Osteocyte (in vitro differentiated cells): ENCODE results near the gene THRAP3. TPM values are rescaled to one million over a fixed set of nuclear protein-coding genes. Genes with fewer than 3 reads are reported as not detected.
A peak's percentile ranks its signal among the peaks of the same experiment; 100 is the strongest.
"Not testable (repeated sequence)": the region's sequence is repeated elsewhere in the genome, so short reads cannot be mapped to it uniquely, and the experiment has no call there.

Experiments used
- DNase-seq: peaks from one replicate; pipeline ENCODE4 v3.0.0; 2021; ENCODE audit warnings: mixed read lengths; ENCODE audit not compliant: unreplicated experiment; ENCODE audit errors: extremely low spot score
- H3K27ac Mint-ChIP-seq: one replicate; pipeline ENCODE4 v1.8.0; 2021; ENCODE audit warnings: mild to moderate bottlenecking, mixed read lengths; ENCODE audit not compliant: unreplicated experiment
- H3K27me3 Mint-ChIP-seq: one replicate; pipeline ENCODE4 v1.8.0; 2021; ENCODE audit warnings: mixed read lengths; ENCODE audit not compliant: unreplicated experiment
- H3K36me3 Mint-ChIP-seq: one replicate; pipeline ENCODE4 v1.8.0; 2021; ENCODE audit warnings: mixed read lengths; ENCODE audit not compliant: unreplicated experiment
- H3K4me1 Mint-ChIP-seq: one replicate; pipeline ENCODE4 v1.8.0; 2021; ENCODE audit warnings: mixed read lengths; ENCODE audit not compliant: unreplicated experiment
- H3K4me3 Mint-ChIP-seq: one replicate; pipeline ENCODE4 v1.8.0; 2021; ENCODE audit warnings: mild to moderate bottlenecking, moderate library complexity, mixed read lengths; ENCODE audit not compliant: unreplicated experiment
- H3K9me3 Mint-ChIP-seq: one replicate; pipeline ENCODE4 v1.8.0; 2021; ENCODE audit warnings: mixed read lengths; ENCODE audit not compliant: unreplicated experiment
- total RNA-seq: library from RNA; stranded (reverse); gene quantifications from 2 replicates; pipeline ENCODE4 v1.2.1, GENCODE V29; 2021
- TF ChIP-seq, protein P1 (sequence below): fragments of 200-600 bp; sonication (generic); IDR thresholded peaks from 2 replicates; pipeline ENCODE4 v1.5.0; 2021; ENCODE audit warnings: antibody characterized with exemption, mild to moderate bottlenecking, moderate library complexity

THRAP3 gene
- total RNA-seq, 1 donor from 2014 or later, result 117 TPM

DNA sequence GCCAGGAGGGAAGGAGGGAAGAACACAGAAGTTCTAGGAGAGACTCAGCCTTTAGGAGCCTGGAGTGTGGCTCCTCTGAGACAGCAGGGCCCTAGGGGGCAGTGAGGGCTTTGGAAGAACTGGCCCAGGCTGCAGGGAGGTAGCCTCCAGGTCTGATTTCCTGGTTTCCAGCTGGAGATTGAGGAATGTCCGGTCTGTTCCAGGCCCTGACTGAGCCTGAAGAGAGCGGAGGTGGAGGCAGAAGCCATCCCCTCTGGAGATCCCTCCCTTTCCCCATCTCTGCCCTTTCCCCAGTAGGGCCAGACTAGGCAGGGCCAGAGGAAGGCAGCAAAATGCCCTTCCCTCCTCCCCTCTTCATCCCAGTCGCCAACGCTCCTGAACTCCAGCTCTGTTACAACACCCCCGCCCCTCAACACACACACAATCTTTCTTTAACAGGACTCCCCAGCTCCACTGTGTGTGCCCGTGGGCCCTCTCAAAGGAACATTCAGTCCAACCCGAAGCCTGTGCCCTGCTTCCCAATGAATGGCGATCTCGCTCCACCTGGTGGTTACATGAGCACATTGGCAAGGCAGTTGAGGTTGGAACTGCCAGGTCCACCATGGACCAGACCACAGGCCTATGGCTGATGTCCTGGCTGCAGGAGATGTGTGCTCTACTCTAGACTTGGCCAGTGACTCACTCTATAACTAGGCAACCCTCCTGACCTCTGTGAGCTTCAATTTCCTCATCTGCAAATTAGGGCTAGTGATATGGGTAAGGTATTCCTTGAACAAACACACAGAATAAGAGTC, 36.2 kb upstream of the THRAP3 start:
- Mint-ChIP-seq H3K36me3 (peaks cover 2% of the 10 kb centered on the region), H3K4me3 (peak overlapping the region; percentile 49), H3K27me3 (no peaks in the 10 kb centered on the region), H3K4me1 (peaks cover 16% of the 10 kb centered on the region), H3K9me3 (no peaks in the 10 kb centered on the region), H3K27ac (peak overlapping the region; percentile 95)
- TF ChIP-seq, protein P1, sequence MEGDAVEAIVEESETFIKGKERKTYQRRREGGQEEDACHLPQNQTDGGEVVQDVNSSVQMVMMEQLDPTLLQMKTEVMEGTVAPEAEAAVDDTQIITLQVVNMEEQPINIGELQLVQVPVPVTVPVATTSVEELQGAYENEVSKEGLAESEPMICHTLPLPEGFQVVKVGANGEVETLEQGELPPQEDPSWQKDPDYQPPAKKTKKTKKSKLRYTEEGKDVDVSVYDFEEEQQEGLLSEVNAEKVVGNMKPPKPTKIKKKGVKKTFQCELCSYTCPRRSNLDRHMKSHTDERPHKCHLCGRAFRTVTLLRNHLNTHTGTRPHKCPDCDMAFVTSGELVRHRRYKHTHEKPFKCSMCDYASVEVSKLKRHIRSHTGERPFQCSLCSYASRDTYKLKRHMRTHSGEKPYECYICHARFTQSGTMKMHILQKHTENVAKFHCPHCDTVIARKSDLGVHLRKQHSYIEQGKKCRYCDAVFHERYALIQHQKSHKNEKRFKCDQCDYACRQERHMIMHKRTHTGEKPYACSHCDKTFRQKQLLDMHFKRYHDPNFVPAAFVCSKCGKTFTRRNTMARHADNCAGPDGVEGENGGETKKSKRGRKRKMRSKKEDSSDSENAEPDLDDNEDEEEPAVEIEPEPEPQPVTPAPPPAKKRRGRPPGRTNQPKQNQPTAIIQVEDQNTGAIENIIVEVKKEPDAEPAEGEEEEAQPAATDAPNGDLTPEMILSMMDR, result peak; percentile 92
- DNase-seq, result peak; percentile 94

DNA sequence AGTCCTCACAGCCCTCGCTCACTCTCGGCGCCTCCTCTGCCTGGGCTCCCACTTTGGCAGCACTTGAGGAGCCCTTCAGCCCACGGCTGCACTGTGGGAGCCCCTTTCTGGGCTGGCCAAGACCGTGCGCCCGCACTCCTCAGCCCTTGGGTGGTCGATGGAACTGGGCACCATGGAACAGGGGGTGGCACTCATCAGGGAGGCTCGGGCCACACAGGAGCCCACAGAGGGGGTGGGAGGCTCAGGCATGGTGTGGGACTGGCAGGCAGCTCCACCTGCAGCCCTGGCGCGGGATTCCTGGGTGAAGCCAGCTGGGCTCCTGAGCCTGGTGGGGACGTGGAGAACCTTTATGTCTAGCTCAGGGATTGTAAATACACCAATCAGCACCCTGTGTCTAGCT, 27.4 kb upstream of the THRAP3 start:
- H3K27me3 Mint-ChIP-seq, H3K4me1 Mint-ChIP-seq, H3K4me3 Mint-ChIP-seq, H3K27ac Mint-ChIP-seq, H3K9me3 Mint-ChIP-seq, DNase-seq, H3K36me3 Mint-ChIP-seq: not testable (repeated sequence)

DNA sequence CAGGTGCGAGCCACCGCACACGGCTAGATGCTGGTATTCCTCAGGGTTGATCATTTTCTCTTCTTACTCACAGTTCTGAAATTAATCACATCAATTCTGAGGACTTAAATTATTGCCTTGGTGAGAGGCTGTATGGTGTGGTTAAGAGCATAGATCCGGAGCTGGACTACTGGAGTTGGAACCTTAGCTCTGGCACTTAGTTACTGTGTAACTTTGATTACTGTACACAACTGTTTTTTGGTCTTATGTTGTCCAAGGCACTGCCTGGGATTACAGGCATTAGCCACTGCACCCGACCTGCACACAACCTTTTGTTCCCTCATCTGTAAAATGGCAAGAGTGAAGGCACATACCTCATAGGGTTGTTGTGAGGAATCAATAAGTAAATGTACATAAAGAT, 25.6 kb upstream of the THRAP3 start:
- Mint-ChIP-seq H3K9me3 (no peaks in the 10 kb centered on the region), H3K4me3 (no peak overlapping the region), H3K4me1 (peaks cover 3% of the 10 kb centered on the region), H3K27me3 (no peaks in the 10 kb centered on the region), H3K27ac (no peak overlapping the region), H3K36me3 (no peaks in the 10 kb centered on the region)
- TF ChIP-seq, protein P1, result no peak
- DNase-seq, result no peak

DNA sequence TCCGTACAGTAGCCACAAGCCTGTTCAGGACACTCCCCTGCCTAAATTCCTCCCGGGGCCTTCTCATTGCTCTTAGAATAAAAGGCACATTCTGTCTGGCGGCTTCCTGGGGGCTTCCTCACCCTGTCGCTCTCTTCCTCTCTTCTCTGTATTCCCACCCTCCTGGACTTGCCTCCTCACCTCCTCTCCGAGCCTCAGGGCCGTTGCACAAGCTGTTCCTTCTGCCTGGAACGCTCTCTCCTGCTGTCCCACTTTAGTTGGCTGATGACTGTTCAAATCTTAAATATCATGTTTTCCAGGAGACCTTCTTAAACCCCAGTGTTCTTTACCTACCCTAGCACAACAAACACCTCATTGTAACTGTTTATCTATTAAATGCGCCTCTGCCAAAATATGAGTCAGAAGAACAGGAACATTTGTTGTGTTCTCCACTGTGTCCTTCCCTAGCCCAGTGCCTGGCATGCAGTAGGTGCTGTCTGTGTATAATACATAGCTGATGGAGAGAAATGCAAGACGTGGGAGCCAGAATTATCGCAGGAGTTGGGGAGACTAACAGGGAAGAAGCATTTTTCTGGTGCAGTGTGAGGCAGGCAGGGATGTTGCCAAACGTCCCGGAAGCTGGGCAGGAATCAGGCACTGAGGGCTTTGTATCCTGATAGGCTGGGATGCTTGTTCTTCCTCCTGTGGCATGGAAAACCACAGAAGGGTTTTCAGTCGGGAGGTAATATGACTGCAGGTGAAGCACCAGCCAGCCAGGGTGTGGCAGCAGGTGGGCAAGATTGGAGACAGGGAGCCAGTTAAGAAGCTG, 24.1 kb upstream of the THRAP3 start:
- no peak for DNase-seq
- no peaks in the 10 kb centered on the region for H3K36me3 Mint-ChIP-seq
- H3K4me1 Mint-ChIP-seq, result peaks cover 12% of the 10 kb centered on the region
- H3K27ac Mint-ChIP-seq, result no peak overlapping the region
- H3K9me3 Mint-ChIP-seq, result no peaks in the 10 kb centered on the region
- H3K27me3 Mint-ChIP-seq, result no peaks in the 10 kb centered on the region
- TF ChIP-seq, protein P1, result no peak
- H3K4me3 Mint-ChIP-seq, result no peak overlapping the region

DNA sequence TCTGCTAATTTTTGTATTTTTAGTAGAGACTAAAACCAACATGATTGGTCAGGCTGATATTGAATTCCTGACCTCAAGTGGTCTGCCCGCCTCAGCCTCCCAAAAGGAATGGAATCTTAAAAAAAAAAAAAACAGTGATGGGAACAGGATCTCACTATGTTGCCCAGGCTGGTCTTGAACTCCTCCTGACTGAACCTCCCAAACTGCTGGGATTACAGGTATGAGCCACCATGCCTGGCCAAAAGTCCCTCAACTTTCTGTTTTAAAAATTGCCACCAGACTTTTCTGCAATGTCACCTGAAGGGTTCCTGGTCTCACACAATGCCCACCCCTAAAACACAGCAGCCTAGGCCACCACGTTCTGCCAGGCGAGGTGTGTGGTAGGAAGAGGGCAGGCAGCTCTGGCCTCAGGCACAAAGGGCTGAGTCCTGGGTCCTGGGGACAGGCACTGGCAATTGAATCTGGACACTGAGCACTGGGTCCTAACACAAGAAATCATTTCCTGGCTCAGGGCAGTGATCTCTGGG, 21.2 kb upstream of the THRAP3 start:
- Mint-ChIP-seq H3K36me3 (no peaks in the 10 kb centered on the region), H3K27me3 (no peaks in the 10 kb centered on the region), H3K9me3 (no peaks in the 10 kb centered on the region), H3K27ac (peak overlapping the region; percentile 71), H3K4me1 (peaks cover 20% of the 10 kb centered on the region), H3K4me3 (no peak overlapping the region)
- TF ChIP-seq, protein P1, result no peak
- DNase-seq, result no peak
